ENCODE data around the gene MRPS15.
"Not testable (repeated sequence)": the region's sequence is repeated elsewhere in the genome, so short reads cannot be mapped to it uniquely, and the experiment has no call there.

The MRPS15 gene

DNA sequence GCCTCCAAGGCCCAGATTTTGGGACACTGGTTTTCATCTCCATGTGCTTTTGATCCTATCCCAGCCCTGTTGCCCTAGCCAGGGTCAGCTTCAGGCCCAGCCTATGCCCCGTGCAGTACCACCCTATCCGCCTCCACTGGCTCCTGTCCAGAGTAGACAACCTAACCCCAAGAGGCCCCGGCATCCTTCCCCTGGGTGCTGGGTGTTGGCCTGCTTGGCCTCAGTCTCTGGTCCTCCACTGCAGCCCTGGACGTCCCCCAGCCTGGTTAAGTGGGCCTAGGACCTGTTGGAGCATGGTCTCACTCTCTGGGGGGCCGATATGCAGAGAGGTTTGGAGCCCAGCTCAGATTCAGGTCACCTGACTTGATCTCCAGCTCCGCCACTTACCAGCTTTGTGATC lies 16.9 kb upstream of the MRPS15 start:
- peaks cover 56% of the 10 kb centered on the region for H3K36me3 ChIP-seq
- TF ChIP-seq, protein P1, sequence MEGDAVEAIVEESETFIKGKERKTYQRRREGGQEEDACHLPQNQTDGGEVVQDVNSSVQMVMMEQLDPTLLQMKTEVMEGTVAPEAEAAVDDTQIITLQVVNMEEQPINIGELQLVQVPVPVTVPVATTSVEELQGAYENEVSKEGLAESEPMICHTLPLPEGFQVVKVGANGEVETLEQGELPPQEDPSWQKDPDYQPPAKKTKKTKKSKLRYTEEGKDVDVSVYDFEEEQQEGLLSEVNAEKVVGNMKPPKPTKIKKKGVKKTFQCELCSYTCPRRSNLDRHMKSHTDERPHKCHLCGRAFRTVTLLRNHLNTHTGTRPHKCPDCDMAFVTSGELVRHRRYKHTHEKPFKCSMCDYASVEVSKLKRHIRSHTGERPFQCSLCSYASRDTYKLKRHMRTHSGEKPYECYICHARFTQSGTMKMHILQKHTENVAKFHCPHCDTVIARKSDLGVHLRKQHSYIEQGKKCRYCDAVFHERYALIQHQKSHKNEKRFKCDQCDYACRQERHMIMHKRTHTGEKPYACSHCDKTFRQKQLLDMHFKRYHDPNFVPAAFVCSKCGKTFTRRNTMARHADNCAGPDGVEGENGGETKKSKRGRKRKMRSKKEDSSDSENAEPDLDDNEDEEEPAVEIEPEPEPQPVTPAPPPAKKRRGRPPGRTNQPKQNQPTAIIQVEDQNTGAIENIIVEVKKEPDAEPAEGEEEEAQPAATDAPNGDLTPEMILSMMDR (IDR thresholded peaks at IDR 0.05), result no peak
- no peaks in the 10 kb centered on the region for H3K9me3 ChIP-seq
- H3K27me3 ChIP-seq, result no peaks in the 10 kb centered on the region
- peak overlapping the region; percentile 88 to 100 for H3K4me3 ChIP-seq (ENCODE audit: low read depth in 1 of 2, low read length in 1 of 2)
- H3K4me1 ChIP-seq (ENCODE audit: control insufficient read depth in 1 of 2, insufficient read depth in 1 of 2, low read depth in 1 of 2, low read length in 1 of 2), result peaks cover 78 to 92% of the 10 kb centered on the region in 2 experiments
- H3K27ac ChIP-seq, result peak overlapping the region; percentile 92

GRCh38 chr1:36480161-36480560 lies 16.0 kb upstream of the MRPS15 start:
- peaks cover 65% of the 10 kb centered on the region for H3K36me3 ChIP-seq
- H3K9me3 ChIP-seq, result no peaks in the 10 kb centered on the region
- H3K4me3 ChIP-seq (ENCODE audit: low read depth in 1 of 2, low read length in 1 of 2), result peak overlapping the region; percentile 88 to 100
- H3K27ac ChIP-seq, result peak overlapping the region; percentile 92
- H3K27me3 ChIP-seq, result no peaks in the 10 kb centered on the region
- H3K4me1 ChIP-seq (ENCODE audit: control insufficient read depth in 1 of 2, insufficient read depth in 1 of 2, low read depth in 1 of 2, low read length in 1 of 2), result peaks cover 73 to 85% of the 10 kb centered on the region in 2 experiments
- TF ChIP-seq, protein P1 (IDR thresholded peaks at IDR 0.05), result no peak

GRCh38 chr1:36479505-36480051 lies 15.4 kb upstream of the MRPS15 start:
- Histone ChIP-seq H3K27ac (peak overlapping the region; percentile 92), H3K27me3 (no peaks in the 10 kb centered on the region), H3K9me3 (no peaks in the 10 kb centered on the region), H3K4me3 (ENCODE audit: low read depth in 1 of 2, low read length in 1 of 2) (peak overlapping the region; percentile 88 to 100), H3K36me3 (peaks cover 71% of the 10 kb centered on the region), H3K4me1 (ENCODE audit: control insufficient read depth in 1 of 2, insufficient read depth in 1 of 2, low read depth in 1 of 2, low read length in 1 of 2) (peaks cover 67 to 79% of the 10 kb centered on the region in 2 experiments)
- TF ChIP-seq, protein P1 (IDR thresholded peaks at IDR 0.05), result no peak

DNA sequence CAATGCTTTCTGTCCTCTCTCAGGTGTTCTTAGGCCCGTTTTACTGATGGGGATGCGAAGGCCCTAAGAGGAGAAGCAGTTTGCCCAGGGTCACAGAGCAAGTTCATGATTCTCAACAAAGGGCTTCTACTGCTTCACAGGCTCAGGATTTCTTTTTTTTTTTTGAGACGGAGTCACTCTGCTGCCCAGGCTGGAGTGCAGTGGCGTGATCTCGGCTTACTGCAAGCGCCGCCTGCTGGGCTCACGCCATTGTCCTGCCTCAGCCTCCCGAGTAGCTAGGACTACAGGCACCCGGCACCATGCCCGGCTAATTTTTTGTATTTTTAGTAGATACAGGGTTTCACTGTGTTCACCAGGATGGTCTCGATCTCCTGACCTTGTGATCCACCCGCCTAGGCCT lies 13.4 kb upstream of the MRPS15 start:
- H3K36me3 ChIP-seq, result peaks cover 91% of the 10 kb centered on the region
- H3K4me3 ChIP-seq (ENCODE audit: low read depth in 1 of 2, low read length in 1 of 2), result peak overlapping the region in 1 of 2 experiments; percentile 88
- H3K27me3 ChIP-seq, result not testable (repeated sequence)

GRCh38 chr1:36476945-36477344 lies 12.8 kb upstream of the MRPS15 start:
- H3K27ac ChIP-seq, result peak overlapping the region; percentile 92
- H3K4me1 ChIP-seq (ENCODE audit: control insufficient read depth in 1 of 2, insufficient read depth in 1 of 2, low read depth in 1 of 2, low read length in 1 of 2), result peaks cover 48 to 65% of the 10 kb centered on the region in 2 experiments
- peak overlapping the region in 1 of 2 experiments; percentile 2 for H3K4me3 ChIP-seq (ENCODE audit: low read depth in 1 of 2, low read length in 1 of 2)
- H3K9me3 ChIP-seq, result no peaks in the 10 kb centered on the region
- TF ChIP-seq, protein P1 (IDR thresholded peaks at IDR 0.05), result no peak
- peaks cover 98% of the 10 kb centered on the region for H3K36me3 ChIP-seq
- no peaks in the 10 kb centered on the region for H3K27me3 ChIP-seq

More for the DNA sequence above, 13.4 kb upstream of the MRPS15 start:
- H3K4me1 ChIP-seq (ENCODE audit: control insufficient read depth in 1 of 2, insufficient read depth in 1 of 2, low read depth in 1 of 2, low read length in 1 of 2), result peaks cover 48 to 66% of the 10 kb centered on the region in 2 experiments
- peak overlapping the region; percentile 92 for H3K27ac ChIP-seq
- not testable (repeated sequence) for H3K9me3 ChIP-seq

- TF ChIP-seq, protein P1 (IDR thresholded peaks at IDR 0.05), result no peak
- Histone ChIP-seq H3K27me3 (no peaks in the 10 kb centered on the region), H3K4me3 (ENCODE audit: low read depth in 1 of 2, low read length in 1 of 2) (no peak overlapping the region), H3K36me3 (peaks cover 100% of the 10 kb centered on the region), H3K27ac (peak overlapping the region; percentile 92), H3K9me3 (no peaks in the 10 kb centered on the region), H3K4me1 (ENCODE audit: control insufficient read depth in 1 of 2, insufficient read depth in 1 of 2, low read depth in 1 of 2, low read length in 1 of 2) (peaks cover 47 to 57% of the 10 kb centered on the region in 2 experiments)
These were observed 11.9 kb upstream of the MRPS15 start for GRCh38 chr1:36475910-36476604.

All from neutrophil (primary cell).